ENCODE data around the gene RREB1. TPM values are rescaled to one million over a fixed set of nuclear protein-coding genes. Genes with fewer than 3 reads are reported as not detected.

Gene RREB1
- total RNA-seq, 1 experiment from 2014 or later = 35.8 TPM

DNA sequence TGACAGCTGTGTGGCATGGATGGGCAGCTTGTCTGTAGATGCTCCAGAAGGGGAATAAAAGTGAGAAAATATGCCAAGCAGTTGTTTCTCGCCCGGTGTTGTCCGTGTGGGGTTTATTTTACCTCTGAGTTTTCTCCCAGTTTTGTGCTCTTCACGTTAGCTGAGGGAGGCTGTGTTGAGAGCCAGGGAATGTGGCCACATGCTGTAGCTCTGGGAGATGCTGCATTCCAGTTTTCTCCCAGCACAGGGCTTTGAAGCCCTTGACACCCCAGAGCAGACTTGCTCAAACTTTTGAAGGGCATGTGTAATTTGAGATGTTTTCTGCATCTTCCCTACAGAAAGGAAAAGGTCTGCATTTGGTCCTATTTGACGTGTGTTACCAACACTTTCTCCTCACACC lies 67.7 kb downstream of the RREB1 start:
- Histone ChIP-seq H3K18ac (ENCODE audit: insufficient read length, low read depth, low read length) (no peak overlapping the region), H4K5ac (ENCODE audit: insufficient read length, low read depth, low read length) (no peak overlapping the region), H3K9me3 (ENCODE audit: control insufficient read depth, low read depth, low read length) (no peaks in the 10 kb centered on the region), H4K8ac (replicated peaks; ENCODE audit: insufficient read length, low read depth, low read length) (no peak overlapping the region), H4K20me1 (ENCODE audit: control insufficient read depth, insufficient read depth, insufficient read length) (no peaks in the 10 kb centered on the region), H2BK120ac (ENCODE audit: low read depth, low read length, poor library complexity, severe bottlenecking) (no peak overlapping the region), H3K9ac (ENCODE audit: extremely low read depth, insufficient read length, low read length) (no peak overlapping the region), H2AK5ac (ENCODE audit: insufficient read length, low read length) (no peak overlapping the region), H3K79me1 (ENCODE audit: insufficient read depth, low read depth, low read length, poor library complexity, severe bottlenecking) (no peaks in the 10 kb centered on the region), H3K56ac (ENCODE audit: insufficient read length, low read depth, low read length) (no peak overlapping the region), H2BK12ac (ENCODE audit: insufficient read length, low read depth, low read length) (no peak overlapping the region), H3K23me2 (ENCODE audit: insufficient read length, low read depth, low read length, poor library complexity, severe bottlenecking) (no peaks in the 10 kb centered on the region), H3K23ac (ENCODE audit: insufficient read length, low read depth, low read length) (no peak overlapping the region), H3T11ph (ENCODE audit: low read length) (no peak overlapping the region), H4K91ac (ENCODE audit: insufficient read length, low read depth, low read length) (no peak overlapping the region), H3K14ac (ENCODE audit: insufficient read depth, low read length) (no peak overlapping the region), H2BK20ac (ENCODE audit: low read depth, low read length, poor library complexity, severe bottlenecking) (no peak overlapping the region), H3K79me2 (ENCODE audit: insufficient read depth, low read length) (no peaks in the 10 kb centered on the region; the same call in 1 of the 2 replicates), H3K4ac (ENCODE audit: low read depth, low read length) (no peak overlapping the region), H3K27me3 (ENCODE audit: insufficient read depth, low read length) (no peaks in the 10 kb centered on the region), H3K27ac (ENCODE audit: insufficient read length, low read depth, low read length) (no peak overlapping the region), H2AFZ (ENCODE audit: low read length) (no peak overlapping the region), H3K4me1 (ENCODE audit: insufficient read depth, low read length) (peaks cover 9% of the 10 kb centered on the region), H3K4me2 (ENCODE audit: insufficient read depth, insufficient read length, low read length) (no peak overlapping the region), H2BK15ac (ENCODE audit: low read depth, low read length) (no peak overlapping the region), H2BK5ac (ENCODE audit: insufficient read length, low read length) (no peak overlapping the region)
- Mint-ChIP-seq H3K36me3 (ENCODE audit: insufficient read depth in 1 of 3, low read depth in 3 of 3) (peaks cover 3 to 10% (median 8%) of the 10 kb centered on the region in 3 experiments; a peak in 4 of 7 replicates), H3K4me3 (no peak overlapping the region), H3K27me3 (ENCODE audit: low read depth) (no peaks in the 10 kb centered on the region), H3K9me3 (no peaks in the 10 kb centered on the region), H3K27ac (no peak overlapping the region; a peak in 1 of 7 replicates), H3K4me1 (peaks cover 37 to 42% of the 10 kb centered on the region in 2 experiments)
- TF ChIP-seq, protein P1, sequence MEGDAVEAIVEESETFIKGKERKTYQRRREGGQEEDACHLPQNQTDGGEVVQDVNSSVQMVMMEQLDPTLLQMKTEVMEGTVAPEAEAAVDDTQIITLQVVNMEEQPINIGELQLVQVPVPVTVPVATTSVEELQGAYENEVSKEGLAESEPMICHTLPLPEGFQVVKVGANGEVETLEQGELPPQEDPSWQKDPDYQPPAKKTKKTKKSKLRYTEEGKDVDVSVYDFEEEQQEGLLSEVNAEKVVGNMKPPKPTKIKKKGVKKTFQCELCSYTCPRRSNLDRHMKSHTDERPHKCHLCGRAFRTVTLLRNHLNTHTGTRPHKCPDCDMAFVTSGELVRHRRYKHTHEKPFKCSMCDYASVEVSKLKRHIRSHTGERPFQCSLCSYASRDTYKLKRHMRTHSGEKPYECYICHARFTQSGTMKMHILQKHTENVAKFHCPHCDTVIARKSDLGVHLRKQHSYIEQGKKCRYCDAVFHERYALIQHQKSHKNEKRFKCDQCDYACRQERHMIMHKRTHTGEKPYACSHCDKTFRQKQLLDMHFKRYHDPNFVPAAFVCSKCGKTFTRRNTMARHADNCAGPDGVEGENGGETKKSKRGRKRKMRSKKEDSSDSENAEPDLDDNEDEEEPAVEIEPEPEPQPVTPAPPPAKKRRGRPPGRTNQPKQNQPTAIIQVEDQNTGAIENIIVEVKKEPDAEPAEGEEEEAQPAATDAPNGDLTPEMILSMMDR (conservative IDR thresholded peaks at IDR 0.05) = no peak
- no CpG with 5 or more reads among the region's 5 CpGs for WGBS (ENCODE audit: extremely low coverage, insufficient read length, low lambda C conversion rate)
- no peak for DNase-seq

All from H9 (cell line).